HG03039 (cell line): ENCODE data around the gene VSIR.

Source experiments
- ATAC-seq: cut with Tn5 transposase; IDR thresholded peaks from one replicate; pipeline ENCODE4 v1.9.1; 2021; ENCODE audit warnings: mild to moderate bottlenecking, moderate library complexity; ENCODE audit not compliant: unreplicated experiment

VSIR gene

GRCh38 chr10:71783917-71784678 is 10.8 kb upstream of the VSIR start:
- no peak for ATAC-seq

- no peak for ATAC-seq
Measured at GRCh38 chr10:71782917-71783490, 9.7 kb upstream of the VSIR start.

GRCh38 chr10:71782221-71782916 is 9.0 kb upstream of the VSIR start:
- no peak for ATAC-seq

- no peak for ATAC-seq
Measured at GRCh38 chr10:71780719-71781118, 7.4 kb upstream of the VSIR start.

GRCh38 chr10:71780156-71780555 is 6.8 kb upstream of the VSIR start:
- no peak for ATAC-seq

GRCh38 chr10:71779641-71780040 is 6.3 kb upstream of the VSIR start:
- ATAC-seq = no peak

GRCh38 chr10:71778071-71778825 is 4.9 kb upstream of the VSIR start:
- ATAC-seq = no peak

- no peak for ATAC-seq
Measured at GRCh38 chr10:71777213-71777985, 4.1 kb upstream of the VSIR start.

GRCh38 chr10:71776481-71776925 is 3.2 kb upstream of the VSIR start:
- ATAC-seq = no peak

GRCh38 chr10:71774916-71775702 is 1.8 kb upstream of the VSIR start:
- ATAC-seq = no peak

- ATAC-seq = no peak
Measured at GRCh38 chr10:71772832-71773220, 494 bp downstream of the VSIR start.

GRCh38 chr10:71771821-71772617 is 1.3 kb downstream of the VSIR start:
- no peak for ATAC-seq

GRCh38 chr10:71771204-71771603 is 2.1 kb downstream of the VSIR start:
- ATAC-seq = no peak

- no peak for ATAC-seq
Measured at GRCh38 chr10:71770789-71771188, 2.5 kb downstream of the VSIR start.

- no peak for ATAC-seq
Measured at GRCh38 chr10:71770255-71770654, 3.1 kb downstream of the VSIR start.

- ATAC-seq = no peak
Measured at GRCh38 chr10:71769279-71769823, 4.0 kb downstream of the VSIR start.

GRCh38 chr10:71767420-71768035 is 5.8 kb downstream of the VSIR start:
- no peak for ATAC-seq

- ATAC-seq = no peak
Measured at GRCh38 chr10:71766717-71767419, 6.5 kb downstream of the VSIR start.
